SK-N-SH (cell line): ENCODE results near the gene B3GALT4. TPM values are rescaled to one million over a fixed set of nuclear protein-coding genes. Genes with fewer than 3 reads are reported as not detected.

Experiments
- CTCF ChIA-PET: fragments of 300-600, 350-600 bp; formaldehyde crosslinking; extraction: SDS; loops from one replicate; lab custom pipeline; 2021; lab: Yijun Ruan, JAX
- POLR2A ChIA-PET: fragments of 350-600 bp; sonication (Branson Sonifier 250); formaldehyde crosslinking; extraction: SDS; loops from one replicate; lab custom pipeline; 2020; ENCODE audit warnings: antibody characterized with exemption, inconsistent platforms; lab: Yijun Ruan, JAX
- DNase-seq: peaks from one replicate; pipeline ENCODE4 v3.0.0; 2012
- H2AFZ ChIP-seq: fragments of 200-600 bp; sonication (generic); 2 replicates; pipeline ENCODE4 v1.8.1; 2016; ENCODE audit warnings: antibody characterized with exemption, mild to moderate bottlenecking, low read depth
- H3F3A ChIP-seq: fragments of 200-600 bp; sonication (generic); replicated peaks from 2 replicates; pipeline ENCODE3; 2016; ENCODE audit warnings: antibody characterized with exemption, mild to moderate bottlenecking; ENCODE audit not compliant: insufficient read depth
- H3K27ac ChIP-seq, 2 experiments: fragments of 200-500 bp in 1 of 2; fragments of 200-600 bp in 1 of 2; sonication (Bioruptor generic) in 1 of 2; sonication (generic), shearing (Covaris generic) in 1 of 2; 2 replicates each; pipeline versions ENCODE4 v1.5.1 to v1.6.1; 2014 to 2016; ENCODE audit warnings: low read depth in 2 of 2, inconsistent platforms in 1 of 2, low read length in 1 of 2, mild to moderate bottlenecking in 1 of 2, mixed read lengths in 1 of 2
- H3K27me3 ChIP-seq: fragments of 200-600 bp; sonication (generic), shearing (Covaris generic); 2 replicates; pipeline ENCODE4 v1.6.1; 2016; ENCODE audit warnings: mixed run types; ENCODE audit not compliant: insufficient read depth
- H3K36me3 ChIP-seq, 2 experiments: fragments of 200-500 bp in 1 of 2; fragments of 200-600 bp in 1 of 2; sonication (Bioruptor generic) in 1 of 2; sonication (generic) in 1 of 2; replicated peaks in 1 of 2; 2 replicates each; pipeline versions ENCODE3 to v1.5.1; 2014 to 2016; ENCODE audit warnings: low read length in 1 of 2, mild to moderate bottlenecking in 1 of 2; ENCODE audit not compliant: insufficient read depth in 2 of 2, control insufficient read depth in 1 of 2
- H3K4me1 ChIP-seq, 2 experiments: fragments of 200-500 bp in 1 of 2; fragments of 200-600 bp in 1 of 2; sonication (Bioruptor generic) in 1 of 2; sonication (generic), shearing (Covaris generic) in 1 of 2; 2 replicates each; pipeline versions ENCODE4 v1.5.1 to v1.6.1; 2014 to 2016; ENCODE audit warnings: low read depth in 1 of 2, low read length in 1 of 2, mixed run types in 1 of 2; ENCODE audit not compliant: insufficient read depth in 2 of 2, control insufficient read depth in 1 of 2
- H3K4me2 ChIP-seq: fragments of 200-600 bp; sonication (generic), shearing (Covaris generic); 2 replicates; pipeline ENCODE4 v1.6.1; 2017; ENCODE audit warnings: mixed run types
- H3K4me3 ChIP-seq, 2 experiments: fragments of 200-500 bp in 1 of 2; fragments of 200-600 bp in 1 of 2; sonication (Bioruptor generic) in 1 of 2; sonication (generic), shearing (Covaris generic) in 1 of 2; 2 replicates each; pipeline versions ENCODE4 v1.5.1 to v1.8.1; 2014 to 2016; ENCODE audit warnings: low read depth in 2 of 2, inconsistent platforms in 1 of 2, low read length in 1 of 2, mild to moderate bottlenecking in 1 of 2, mixed read lengths in 1 of 2, moderate library complexity in 1 of 2
- H3K79me2 ChIP-seq: fragments of 200-600 bp; sonication (generic); 2 replicates; pipeline ENCODE4 v1.8.1; 2017; ENCODE audit warnings: mild to moderate bottlenecking; ENCODE audit not compliant: insufficient read depth
- H3K9ac ChIP-seq: fragments of 200-600 bp; sonication (generic); 2 replicates; pipeline ENCODE4 v1.6.1; 2017; ENCODE audit warnings: mixed run types
- H3K9me2 ChIP-seq: fragments of 200-600 bp; sonication (generic); 2 replicates; pipeline ENCODE4 v1.6.1; 2017; ENCODE audit warnings: mixed run types
- H3K9me3 ChIP-seq: fragments of 200-600 bp; sonication (generic); 2 replicates; pipeline ENCODE4 v1.6.1; 2017; ENCODE audit warnings: mixed run types, mild to moderate bottlenecking, moderate library complexity
- H4K20me1 ChIP-seq: fragments of 200-600 bp; sonication (generic); 2 replicates; pipeline ENCODE4 v1.6.1; 2017; ENCODE audit warnings: mild to moderate bottlenecking, mixed run types; ENCODE audit not compliant: insufficient read depth
- ELF1 ChIP-seq: IDR thresholded peaks from 2 replicates; pipeline ENCODE4 v1.4.0; 2012
- FOXM1 ChIP-seq: IDR thresholded peaks from 2 replicates; pipeline ENCODE4 v1.4.0; 2012; ENCODE audit warnings: low read depth, mild to moderate bottlenecking
- GABPA ChIP-seq: IDR thresholded peaks from 2 replicates; pipeline ENCODE4 v1.4.0; 2012; ENCODE audit warnings: low read depth, mild to moderate bottlenecking
- JUND ChIP-seq: IDR thresholded peaks from 2 replicates; pipeline ENCODE4 v1.4.0; 2012
- MXI1 ChIP-seq: IDR thresholded peaks from 2 replicates; pipeline ENCODE4 v1.6.1; 2012; ENCODE audit warnings: mild to moderate bottlenecking, low read depth, low read length, improper control_type of control experiment
- NFIC ChIP-seq: IDR thresholded peaks from 2 replicates; pipeline ENCODE4 v1.4.0; 2012; ENCODE audit warnings: borderline replicate concordance
- PBX3 ChIP-seq: IDR thresholded peaks from 2 replicates; pipeline ENCODE4; 2012
- RAD21 ChIP-seq: IDR thresholded peaks from 2 replicates; pipeline ENCODE4 v1.6.1; 2012; ENCODE audit warnings: mild to moderate bottlenecking, low read length
- SMC3 ChIP-seq: IDR thresholded peaks from 2 replicates; pipeline ENCODE4 v1.6.1; 2012; ENCODE audit warnings: low read depth, low read length, improper control_type of control experiment
- TAF1 ChIP-seq: IDR thresholded peaks from 2 replicates; pipeline ENCODE4 v1.6.1; 2012; ENCODE audit warnings: low read depth, mild to moderate bottlenecking, low read length, moderate library complexity, borderline replicate concordance
- TCF12 ChIP-seq: IDR thresholded peaks from 2 replicates; pipeline ENCODE4 v1.4.0; 2012
- USF2 ChIP-seq: fragments of 150-350 bp; IDR thresholded peaks from 2 replicates; pipeline ENCODE4 v1.6.1; 2017; ENCODE audit warnings: antibody characterized with exemption, low read length, low read depth, borderline replicate concordance
- YY1 ChIP-seq: IDR thresholded peaks from 2 replicates; pipeline ENCODE4 v1.4.0; 2012; ENCODE audit warnings: low read depth, mild to moderate bottlenecking
- ZBTB33 ChIP-seq: IDR thresholded peaks from 2 replicates; pipeline ENCODE4 v1.4.0; 2012; ENCODE audit warnings: low read depth, borderline replicate concordance
- WGBS: methylation state at CpG from one replicate; pipeline ENCODE4 v1.1.6; 2017; ENCODE audit warnings: low lambda C conversion rate; 5-methylcytosine and 5-hydroxymethylcytosine counted together
- polyA plus RNA-seq, 3 experiments: library from polyadenylated mRNA; depleted of rRNA; stranded (reverse); fragments of >200 nt; gene quantifications; 2 replicates each; pipeline ENCODE4 v1.2.3, GENCODE V29; 2012
- TF ChIP-seq, protein P1 (sequence below): fragments of 200-600 bp; sonication (generic); IDR thresholded peaks from 2 replicates; pipeline ENCODE4 v1.6.1; 2017; ENCODE audit warnings: antibody characterized with exemption, mild to moderate bottlenecking, moderate library complexity
- TF ChIP-seq, protein P2 (sequence below): IDR thresholded peaks from 2 replicates; pipeline ENCODE4 v1.4.0; 2012; ENCODE audit warnings: low read depth

Gene B3GALT4
- polyA plus RNA-seq, 1 of the 3 experiments (the other 2 are of a cell fraction) = 0.56 TPM

- CTCF ChIA-PET = no interaction called here
- Histone ChIP-seq H3K9me3 (no peaks in the 10 kb centered on the region), H3K27me3 (no peaks in the 10 kb centered on the region), H3K4me2 (peak overlapping the region; percentile 100), H3K4me3 (peak overlapping the region; percentile 76 to 94), H3K9me2 (no peaks in the 10 kb centered on the region), H3K27ac (peak overlapping the region; percentile 89 to 94), H3K4me1 (peaks cover 14 to 36% of the 10 kb centered on the region in 2 experiments; a peak in 1 of 4 replicates), H3K36me3 (peaks cover 11 to 26% of the 10 kb centered on the region in 2 experiments), H2AFZ (peak overlapping the region; percentile 64), H4K20me1 (peaks cover 8% of the 10 kb centered on the region; the same call in 1 of the 2 replicates), H3F3A (peaks cover 23% of the 10 kb centered on the region), H3K9ac (peak overlapping the region; percentile 96), H3K79me2 (peaks cover 66% of the 10 kb centered on the region)
- POLR2A ChIA-PET = no interaction called here
- TF ChIP-seq MXI1 = peak; percentile 28; the same call in 1 of the 2 replicates
- TF ChIP-seq PBX3 = no peak
- peak; percentile 48 for DNase-seq
- WGBS = 21% methylated on average over 10 of the region's 10 CpGs
Measured at GRCh38 chr6:33314515-33314942, 37.6 kb downstream of the B3GALT4 start.

DNA sequence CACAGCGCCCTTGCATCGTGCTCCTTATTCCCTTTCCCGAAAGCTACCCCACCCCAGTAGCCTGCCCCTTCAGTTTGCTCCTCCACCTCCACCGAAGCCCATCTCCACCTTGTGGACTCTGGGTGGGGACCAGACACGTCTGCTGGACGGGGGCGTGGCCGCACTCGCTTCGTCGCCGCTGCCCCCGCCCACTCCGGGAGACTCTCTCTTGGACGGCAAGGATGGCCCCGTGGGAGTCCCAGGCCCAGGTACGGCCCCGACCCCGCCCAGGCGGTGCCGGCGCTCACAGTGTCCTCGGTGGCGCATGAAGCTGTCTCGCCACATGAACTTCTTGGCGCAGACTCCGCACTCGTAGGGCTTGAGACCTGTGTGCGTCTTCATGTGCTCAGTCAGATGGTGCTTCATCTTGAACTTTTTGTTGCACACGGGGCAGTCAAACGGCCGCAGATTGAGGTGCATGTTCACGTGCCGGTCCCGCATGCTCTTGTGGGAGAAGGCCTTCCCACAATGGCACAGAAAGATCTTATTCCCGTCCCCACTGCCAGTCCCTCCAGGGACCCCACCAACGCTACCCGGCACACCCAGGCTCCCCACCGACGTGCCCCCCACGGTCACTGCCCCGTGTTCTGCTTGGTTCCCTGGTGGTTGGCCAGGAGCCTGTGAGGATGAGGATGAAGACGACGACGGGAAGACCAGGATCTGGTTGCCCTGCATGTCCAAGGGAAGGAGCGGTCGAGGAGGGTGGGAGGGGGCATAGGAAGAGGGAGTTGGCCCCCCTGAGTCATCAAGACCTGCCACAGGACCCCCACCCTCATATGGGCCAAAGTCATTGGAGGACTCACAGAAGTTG, 38.2 kb downstream of the B3GALT4 start:
- peak overlapping the region; percentile 100 for H3K4me2 ChIP-seq
- peaks cover 17 to 30% of the 10 kb centered on the region in 2 experiments for H3K36me3 ChIP-seq
- peak; percentile 4 for DNase-seq
- ChIA-PET CTCF (interaction anchor here (0.8 kb wide), 1 partner anchor 16 kb away, joined by 3 read pairs; no protein-coding TSS in a partner anchor), POLR2A (interaction anchor here (1.1 kb wide), 1 partner anchor 43 kb away, joined by 3 read pairs; the partner anchor contains the start of gene RPS18)
- peaks cover 8% of the 10 kb centered on the region; the same call in 1 of the 2 replicates for H4K20me1 ChIP-seq
- peaks cover 28% of the 10 kb centered on the region for H3F3A ChIP-seq
- H3K27ac ChIP-seq = peak overlapping the region; percentile 89 to 94; a peak in 3 of 4 replicates
- 91% methylated on average over 39 of the region's 47 CpGs for WGBS
- no peaks in the 10 kb centered on the region for H3K9me2 ChIP-seq
- H3K9me3 ChIP-seq = no peaks in the 10 kb centered on the region
- H2AFZ ChIP-seq = no peak overlapping the region
- no peaks in the 10 kb centered on the region for H3K27me3 ChIP-seq
- H3K4me3 ChIP-seq = no peak overlapping the region; a peak in 1 of 4 replicates
- TF ChIP-seq NFIC (no peak), TAF1 (no peak), FOXM1 (no peak), RAD21 (no peak), YY1 (no peak), USF2 (no peak), JUND (no peak), ELF1 (no peak), GABPA (no peak), SMC3 (no peak), MXI1 (no peak), TCF12 (no peak), ZBTB33 (no peak)
- TF ChIP-seq, protein P1, sequence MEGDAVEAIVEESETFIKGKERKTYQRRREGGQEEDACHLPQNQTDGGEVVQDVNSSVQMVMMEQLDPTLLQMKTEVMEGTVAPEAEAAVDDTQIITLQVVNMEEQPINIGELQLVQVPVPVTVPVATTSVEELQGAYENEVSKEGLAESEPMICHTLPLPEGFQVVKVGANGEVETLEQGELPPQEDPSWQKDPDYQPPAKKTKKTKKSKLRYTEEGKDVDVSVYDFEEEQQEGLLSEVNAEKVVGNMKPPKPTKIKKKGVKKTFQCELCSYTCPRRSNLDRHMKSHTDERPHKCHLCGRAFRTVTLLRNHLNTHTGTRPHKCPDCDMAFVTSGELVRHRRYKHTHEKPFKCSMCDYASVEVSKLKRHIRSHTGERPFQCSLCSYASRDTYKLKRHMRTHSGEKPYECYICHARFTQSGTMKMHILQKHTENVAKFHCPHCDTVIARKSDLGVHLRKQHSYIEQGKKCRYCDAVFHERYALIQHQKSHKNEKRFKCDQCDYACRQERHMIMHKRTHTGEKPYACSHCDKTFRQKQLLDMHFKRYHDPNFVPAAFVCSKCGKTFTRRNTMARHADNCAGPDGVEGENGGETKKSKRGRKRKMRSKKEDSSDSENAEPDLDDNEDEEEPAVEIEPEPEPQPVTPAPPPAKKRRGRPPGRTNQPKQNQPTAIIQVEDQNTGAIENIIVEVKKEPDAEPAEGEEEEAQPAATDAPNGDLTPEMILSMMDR = no peak
- TF ChIP-seq, protein P2, sequence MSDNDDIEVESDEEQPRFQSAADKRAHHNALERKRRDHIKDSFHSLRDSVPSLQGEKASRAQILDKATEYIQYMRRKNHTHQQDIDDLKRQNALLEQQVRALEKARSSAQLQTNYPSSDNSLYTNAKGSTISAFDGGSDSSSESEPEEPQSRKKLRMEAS = no peak
- H3K4me1 ChIP-seq = peaks cover 20 to 43% of the 10 kb centered on the region in 2 experiments; a peak in 2 of 4 replicates
- H3K79me2 ChIP-seq = peaks cover 66% of the 10 kb centered on the region
- no peak overlapping the region for H3K9ac ChIP-seq
